GM21723 (cell line): ENCODE results near the gene TXNRD3.
"Not testable (repeated sequence)": the region's sequence is repeated elsewhere in the genome, so short reads cannot be mapped to it uniquely, and the experiment has no call there.

Experiments used
- ATAC-seq: cut with Tn5 transposase; IDR thresholded peaks from one replicate; pipeline ENCODE4 v1.9.1; 2021; ENCODE audit warnings: mild to moderate bottlenecking, moderate library complexity; ENCODE audit not compliant: unreplicated experiment

The TXNRD3 gene

GRCh38 chr3:126606001-126606400, 48.9 kb downstream of the TXNRD3 start:
- no peak for ATAC-seq

DNA sequence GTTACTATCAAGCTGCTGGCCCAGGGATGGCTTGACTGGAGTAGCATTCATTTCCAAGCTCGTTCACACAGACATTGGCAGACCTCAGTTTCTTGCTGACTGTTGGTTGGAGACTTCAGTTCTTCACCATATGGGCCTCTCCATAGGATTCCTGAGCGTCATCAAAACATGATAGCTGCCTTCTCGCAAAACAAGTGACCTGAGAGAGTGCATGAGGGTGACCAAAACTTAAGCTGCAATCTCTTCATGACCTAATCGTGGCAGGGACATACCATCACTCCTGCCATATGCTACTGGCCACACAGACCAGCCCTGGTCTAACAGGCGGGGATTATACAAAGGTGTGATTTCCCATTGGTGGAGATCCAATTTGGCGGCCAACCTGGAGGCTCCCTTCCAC, 50.2 kb downstream of the TXNRD3 start:
- no peak for ATAC-seq

DNA sequence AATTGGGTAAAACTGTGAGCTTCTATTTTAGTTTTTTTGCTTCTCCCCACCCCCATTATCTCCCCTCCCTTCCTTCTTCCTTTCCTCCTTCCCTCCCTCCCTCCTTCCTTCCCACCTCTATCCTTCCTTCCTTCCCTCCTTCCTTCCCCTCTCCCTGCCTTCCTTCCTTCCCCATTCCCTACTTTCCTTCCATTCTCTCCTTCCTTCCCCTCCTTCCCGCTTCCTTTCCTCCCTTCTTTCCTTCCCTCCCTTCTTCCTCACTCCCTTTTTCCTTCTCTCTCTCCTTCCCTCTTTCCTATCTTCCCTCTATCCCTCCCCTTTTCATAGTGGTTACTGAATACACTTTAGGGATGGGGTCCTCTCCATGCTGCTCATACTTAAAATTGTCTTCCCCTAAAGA, 55.8 kb downstream of the TXNRD3 start:
- no peak for ATAC-seq

- ATAC-seq: not testable (repeated sequence)
These were observed 59.4 kb downstream of the TXNRD3 start for GRCh38 chr3:126595479-126595878.

GRCh38 chr3:126591515-126591914, 63.4 kb downstream of the TXNRD3 start:
- not testable (repeated sequence) for ATAC-seq

GRCh38 chr3:126582311-126582710, 72.6 kb downstream of the TXNRD3 start:
- ATAC-seq: no peak

- no peak for ATAC-seq
These were observed 73.4 kb downstream of the TXNRD3 start for GRCh38 chr3:126581569-126581968.

DNA sequence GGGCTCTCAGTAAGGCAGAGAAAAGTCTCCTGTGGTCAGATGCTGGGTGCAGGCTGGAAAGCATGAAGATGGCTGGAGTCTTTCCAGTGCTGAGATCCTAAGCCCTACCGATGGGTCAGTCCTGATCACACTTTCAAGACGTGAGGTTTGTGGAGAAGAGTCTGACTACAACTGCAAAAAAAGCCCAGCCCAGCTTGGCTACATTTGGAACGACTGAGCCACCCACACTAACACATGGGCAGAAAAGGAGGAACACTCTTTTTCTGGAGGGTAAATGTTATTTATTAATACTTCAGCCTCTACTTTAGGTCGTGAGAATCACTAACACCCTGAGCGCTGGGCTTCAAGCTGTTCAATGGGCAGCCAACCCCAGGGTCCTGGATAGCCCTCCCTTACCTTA, 74.2 kb downstream of the TXNRD3 start:
- no peak for ATAC-seq

DNA sequence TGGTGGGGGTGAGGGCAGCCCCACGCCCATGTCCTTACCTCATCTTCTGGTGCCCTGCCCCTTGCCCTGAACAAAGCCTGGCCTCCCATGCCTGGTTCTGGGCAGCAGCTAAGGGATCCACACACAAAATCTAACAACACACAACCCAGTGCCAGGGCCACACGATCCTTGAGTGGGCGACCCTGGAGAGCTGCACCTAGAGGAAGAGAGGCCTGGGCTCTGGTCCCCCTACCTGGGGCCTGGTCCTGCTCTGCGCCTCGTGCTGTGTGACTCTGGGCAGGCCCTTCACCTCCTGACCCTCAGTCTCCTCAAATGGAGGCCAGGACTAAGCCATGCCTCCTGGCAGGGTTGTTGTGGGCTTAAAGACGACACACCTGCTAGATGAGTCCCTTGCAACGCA, 76.2 kb downstream of the TXNRD3 start:
- ATAC-seq: no peak

DNA sequence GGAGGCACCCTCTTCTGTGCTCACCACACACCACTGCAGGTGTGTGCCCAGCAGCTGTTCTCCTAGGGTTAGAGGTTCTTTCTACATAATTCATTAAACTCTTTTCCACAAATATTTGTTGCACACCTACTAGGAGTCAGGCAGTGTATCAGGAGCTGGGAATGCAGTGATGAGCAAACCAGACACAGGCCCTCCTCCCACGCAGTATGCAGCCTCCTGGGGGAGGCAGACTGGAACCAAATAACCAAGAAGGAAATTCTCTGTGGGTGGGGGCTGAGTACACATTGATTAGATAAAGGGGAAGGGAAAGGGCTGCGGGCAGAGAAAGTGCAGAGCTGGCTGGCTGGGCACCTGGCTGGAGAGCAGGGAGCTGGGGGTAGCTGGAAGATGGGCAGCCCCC, 77.7 kb downstream of the TXNRD3 start:
- ATAC-seq: no peak

DNA sequence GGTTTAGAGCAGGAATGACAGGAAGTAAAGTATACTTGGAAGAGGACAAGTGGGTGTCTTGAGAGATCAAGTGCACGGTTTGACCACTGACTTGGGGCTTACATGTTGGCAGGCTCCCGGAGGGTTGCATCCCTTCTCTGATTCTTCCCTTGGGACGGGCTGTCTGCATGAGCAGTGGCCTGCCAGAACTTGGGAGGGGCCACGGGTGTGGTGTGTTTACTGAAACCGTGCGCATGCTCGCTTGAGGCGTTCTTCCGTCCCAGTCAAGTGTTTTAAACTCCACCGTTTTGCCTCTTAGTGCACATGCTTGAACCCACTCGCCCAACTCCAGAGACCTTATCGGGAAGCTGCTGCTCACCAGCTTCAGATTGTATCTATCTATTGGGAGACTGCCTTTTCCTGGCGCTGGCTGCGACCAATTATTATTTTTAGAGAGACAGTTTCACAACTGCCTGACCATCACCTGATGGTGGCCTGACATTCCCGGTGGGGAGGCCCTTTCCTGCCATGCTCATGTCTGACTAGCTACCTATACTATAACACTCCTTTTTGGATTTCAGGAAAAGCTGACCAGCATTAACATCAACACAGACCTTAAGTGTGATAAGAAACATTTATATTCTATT, 81.3 kb downstream of the TXNRD3 start:
- ATAC-seq: no peak

DNA sequence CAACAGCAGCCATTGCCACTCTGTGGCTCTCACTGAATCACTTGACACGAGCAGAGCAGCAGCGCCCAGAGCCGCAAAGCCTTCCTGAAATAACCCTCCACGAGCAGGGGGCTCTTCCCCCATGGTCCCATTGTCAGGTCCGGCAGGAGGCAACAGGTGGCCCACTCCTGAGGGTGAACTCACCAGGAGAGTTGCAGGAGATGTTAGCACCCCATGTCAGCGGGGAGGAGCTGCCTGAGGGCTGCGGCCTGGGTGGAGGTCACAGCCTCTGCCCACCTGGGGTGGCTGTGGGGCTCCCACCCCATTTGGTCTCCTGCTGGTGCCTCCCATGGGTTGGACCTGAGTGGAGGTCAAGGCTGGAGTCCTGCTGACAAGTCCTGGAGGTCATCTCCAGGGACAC, 83.8 kb downstream of the TXNRD3 start:
- ATAC-seq: no peak

GRCh38 chr3:126570103-126570541, 84.8 kb downstream of the TXNRD3 start:
- no peak for ATAC-seq

DNA sequence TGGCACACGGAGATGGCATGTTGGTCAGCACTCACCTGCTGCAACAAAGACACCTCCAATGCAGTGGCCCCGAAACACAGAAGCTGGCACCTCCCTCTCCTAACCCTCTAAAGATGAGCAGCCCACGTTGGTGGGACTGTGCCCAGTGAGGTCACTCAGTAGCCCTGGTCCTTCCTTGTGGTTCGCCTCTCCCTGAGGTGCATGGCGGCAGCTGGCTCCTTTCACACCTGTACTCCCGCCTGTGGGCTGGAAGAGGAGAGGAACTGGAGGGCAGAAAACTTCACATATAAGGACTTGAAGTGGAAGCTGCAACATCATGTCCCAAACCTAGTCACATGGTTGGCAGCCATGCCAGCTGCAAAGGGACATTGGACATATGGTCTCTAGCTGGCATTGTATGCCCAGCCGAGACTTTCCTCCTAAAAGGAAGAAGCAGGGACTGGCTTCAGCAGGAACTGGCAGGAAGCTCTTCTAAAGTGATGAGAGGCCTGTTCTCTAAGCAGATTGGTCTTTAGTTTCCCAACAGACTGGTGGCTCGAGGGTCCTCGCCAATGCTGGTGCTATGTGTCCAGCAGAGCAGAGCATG, 85.4 kb downstream of the TXNRD3 start:
- ATAC-seq: no peak

- ATAC-seq: no peak
These were observed 86.1 kb downstream of the TXNRD3 start for GRCh38 chr3:126568776-126569342.

DNA sequence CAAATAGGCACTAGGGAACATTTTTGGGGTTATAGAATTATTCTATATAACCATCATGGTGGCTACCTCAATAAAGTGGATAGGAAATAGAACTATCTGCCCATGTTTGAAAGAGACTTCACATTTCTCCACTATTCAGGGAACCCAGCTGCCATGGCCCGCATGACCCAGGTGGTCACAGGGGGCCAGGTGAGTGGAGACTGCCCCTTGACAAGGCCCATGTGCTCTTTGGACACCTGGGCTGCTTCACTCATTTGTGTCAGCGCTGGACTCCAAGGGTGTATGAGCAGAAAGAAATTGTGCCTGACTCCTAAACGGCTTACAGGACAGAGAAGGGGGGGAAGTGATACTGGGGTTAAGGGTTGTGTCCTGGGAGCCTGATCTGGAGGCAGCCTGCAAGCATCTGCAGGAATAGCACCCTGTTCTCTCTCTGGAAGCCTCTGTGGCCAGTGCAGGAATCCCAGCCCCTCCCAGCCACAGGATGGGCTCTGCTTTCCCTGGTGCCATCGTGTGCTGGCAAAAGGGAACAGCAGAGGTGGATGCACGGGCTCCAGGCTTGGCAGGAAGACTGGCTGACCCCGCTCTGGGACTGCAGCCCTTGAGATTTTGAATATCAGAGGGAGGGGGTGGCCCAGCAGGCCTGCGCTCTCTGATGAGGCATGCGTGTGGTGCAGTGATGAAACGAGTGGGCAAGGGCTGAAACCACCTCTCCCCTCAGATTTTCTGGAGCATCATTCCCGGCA, 87.1 kb downstream of the TXNRD3 start:
- ATAC-seq: no peak

DNA sequence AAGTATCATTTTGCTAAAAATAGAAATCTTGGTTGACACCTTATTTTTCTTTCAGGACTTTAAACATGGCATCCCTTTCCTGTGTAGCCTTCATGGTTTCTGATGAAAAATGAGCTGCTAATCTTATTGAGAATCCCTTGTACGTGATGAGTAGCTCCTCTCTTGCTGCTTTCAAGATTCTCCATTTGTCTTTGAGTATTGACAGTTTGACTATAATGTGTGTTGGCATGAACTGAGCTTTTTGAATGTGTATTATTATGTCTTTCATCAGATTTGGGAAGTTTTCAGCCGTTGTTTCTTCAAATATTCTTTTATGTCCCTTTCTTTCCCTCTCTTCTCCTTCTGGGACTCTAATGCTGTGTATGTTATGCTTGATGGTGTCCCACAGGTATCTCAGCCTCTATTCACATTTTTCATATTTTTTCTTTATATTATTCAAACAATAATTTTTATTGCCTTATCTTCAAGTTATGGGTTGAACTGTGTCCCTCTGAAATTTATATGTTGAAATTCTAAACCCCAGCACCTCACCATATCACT, 92.1 kb downstream of the TXNRD3 start:
- ATAC-seq: no peak

DNA sequence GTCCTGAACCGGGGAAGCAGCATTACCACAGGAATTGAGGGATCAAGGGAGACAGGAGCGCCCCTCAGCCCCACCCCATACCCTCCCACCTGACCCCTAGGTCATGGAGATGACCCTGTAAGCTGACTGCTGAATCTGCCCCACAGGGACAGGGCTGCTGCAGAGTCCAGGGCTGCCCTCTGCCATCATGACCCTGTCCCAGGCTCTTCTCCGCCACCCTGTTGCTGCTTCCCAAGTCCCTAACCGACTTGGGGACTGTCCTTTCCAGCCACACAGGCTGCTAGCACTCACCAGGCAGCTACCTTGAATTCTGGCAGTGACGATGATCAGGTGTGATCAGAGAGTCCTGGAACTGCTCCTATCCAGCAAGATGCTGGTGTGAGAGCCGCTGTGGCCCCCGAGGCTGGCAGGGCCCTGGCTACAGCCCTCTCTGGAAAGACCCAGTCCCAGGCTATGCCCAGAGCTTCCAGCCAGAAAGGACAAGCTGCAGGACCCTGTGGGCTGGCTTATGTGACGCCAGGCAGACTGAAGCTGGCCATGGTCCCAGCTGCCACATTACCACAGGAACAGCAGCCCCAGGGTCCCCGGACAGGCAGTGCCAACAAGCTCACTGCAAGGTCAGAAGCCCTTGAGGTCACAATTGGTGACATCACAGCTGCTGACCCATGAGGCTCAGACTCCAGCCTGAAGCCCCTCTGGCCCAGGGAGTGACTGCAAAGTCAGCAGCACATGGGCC, 96.4 kb downstream of the TXNRD3 start, which contains the start of gene C3orf22:
C3orf22 (minus strand) TSS at position 597 of the 736 bp plus-strand sequence. CDS start 5,542 bp downstream, outside the sequence.
- no peak for ATAC-seq

GRCh38 chr3:126557761-126558160, 97.2 kb downstream of the TXNRD3 start:
- no peak for ATAC-seq

DNA sequence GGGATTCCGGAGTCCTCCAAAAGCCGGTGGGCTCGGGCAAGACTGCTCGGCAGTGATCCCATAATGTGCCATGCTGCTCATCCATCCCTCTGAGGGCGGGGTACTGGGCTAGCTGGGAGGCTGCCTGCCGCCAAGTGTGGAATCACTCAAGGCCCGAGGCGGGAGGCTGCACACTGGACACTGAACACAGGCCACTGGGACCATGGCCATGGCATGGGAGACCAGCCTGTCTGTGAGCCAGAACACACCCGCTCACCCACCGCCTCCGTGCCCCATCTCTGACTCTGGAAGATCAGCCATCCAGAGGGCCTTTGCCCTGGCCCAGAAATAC, 97.5 kb downstream of the TXNRD3 start:
- no peak for ATAC-seq
